ENCODE measurements around the gene NME5.

The NME5 gene

GRCh38 chr5:138102454-138103318 lies 36.5 kb downstream of the NME5 start:
- in situ Hi-C loops (cut with MboI; ENCODE audit: low pct_unique_long_range_greater_than_20kb, low sequenced_read_pairs, unreplicated experiment) = no loop called here
- DNase-seq (ENCODE audit: low spot score) = no peak
- TF ChIP-seq CTCF (IDR thresholded peaks at IDR 0.05; ENCODE audit: extremely low read depth, insufficient read depth, missing control alignments) = no peak

GRCh38 chr5:138096997-138097828 lies 42.0 kb downstream of the NME5 start:
- no peak for DNase-seq (ENCODE audit: low spot score)
- TF ChIP-seq CTCF (IDR thresholded peaks at IDR 0.05; ENCODE audit: extremely low read depth, insufficient read depth, missing control alignments) = no peak
- in situ Hi-C loops (cut with MboI; ENCODE audit: low pct_unique_long_range_greater_than_20kb, low sequenced_read_pairs, unreplicated experiment) = no loop called here

- in situ Hi-C loops (cut with MboI; ENCODE audit: low pct_unique_long_range_greater_than_20kb, low sequenced_read_pairs, unreplicated experiment) = no loop called here
- no peak for DNase-seq (ENCODE audit: low spot score)
- TF ChIP-seq CTCF (IDR thresholded peaks at IDR 0.05; ENCODE audit: extremely low read depth, insufficient read depth, missing control alignments) = no peak
Measured at GRCh38 chr5:138096363-138096762, 42.9 kb downstream of the NME5 start.

GRCh38 chr5:138095100-138095907 lies 43.9 kb downstream of the NME5 start:
- TF ChIP-seq CTCF (IDR thresholded peaks at IDR 0.05; ENCODE audit: extremely low read depth, insufficient read depth, missing control alignments) = no peak
- no peak for DNase-seq (ENCODE audit: low spot score)
- in situ Hi-C loops (cut with MboI; ENCODE audit: low pct_unique_long_range_greater_than_20kb, low sequenced_read_pairs, unreplicated experiment) = no loop called here

- in situ Hi-C loops (cut with MboI; ENCODE audit: low pct_unique_long_range_greater_than_20kb, low sequenced_read_pairs, unreplicated experiment) = no loop called here
- no peak for TF ChIP-seq CTCF (IDR thresholded peaks at IDR 0.05; ENCODE audit: extremely low read depth, insufficient read depth, missing control alignments)
- no peak for DNase-seq (ENCODE audit: low spot score)
Measured at GRCh38 chr5:138093036-138093435, 46.2 kb downstream of the NME5 start.

GRCh38 chr5:138092301-138092700 lies 46.9 kb downstream of the NME5 start:
- DNase-seq (ENCODE audit: low spot score) = no peak
- in situ Hi-C loops (cut with MboI; ENCODE audit: low pct_unique_long_range_greater_than_20kb, low sequenced_read_pairs, unreplicated experiment) = no loop called here
- no peak for TF ChIP-seq CTCF (IDR thresholded peaks at IDR 0.05; ENCODE audit: extremely low read depth, insufficient read depth, missing control alignments)
